Bronchial epithelial cell (primary cell): ENCODE measurements around the gene ANKRD45. TPM values are rescaled to one million over a fixed set of nuclear protein-coding genes. Genes with fewer than 3 reads are reported as not detected.
"Not testable (repeated sequence)": the region's sequence is repeated elsewhere in the genome, so short reads cannot be mapped to it uniquely, and the experiment has no call there.

ENCODE experiments used
- DNase-seq: peaks from one replicate; pipeline ENCODE4 v3.0.0-alpha.2; 2010; ENCODE audit warnings: low read depth
- FAIRE-seq: peaks from 2 replicates; lab custom pipeline; 2011; peaks lifted over from hg19 to GRCh38; lab: Jason Lieb, UNC
- H3K27me3 ChIP-seq: 2 replicates; pipeline ENCODE4 v1.5.1; 2011; ENCODE audit warnings: low read length; ENCODE audit not compliant: control insufficient read depth, insufficient read depth
- H3K36me3 ChIP-seq: 2 replicates; pipeline ENCODE4 v1.5.1; 2011; ENCODE audit warnings: low read length; ENCODE audit not compliant: control insufficient read depth, insufficient read depth
- H3K4me3 ChIP-seq: 2 replicates; pipeline ENCODE4 v1.5.1; 2011; ENCODE audit warnings: mild to moderate bottlenecking, low read depth, low read length, control low read depth
- total RNA-seq: library from RNA; depleted of rRNA; stranded (reverse); fragments of >200 nt; gene quantifications from 2 replicates; pipeline ENCODE4 v1.2.1, GENCODE V29; 2014
- TF ChIP-seq, protein P1 (sequence below): IDR thresholded peaks from 2 replicates; pipeline ENCODE4 v1.5.1; 2011; ENCODE audit warnings: mild to moderate bottlenecking, moderate library complexity, low read length, control low read depth, inconsistent platforms; ENCODE audit not compliant: insufficient read depth, severe bottlenecking

The ANKRD45 gene
- total RNA-seq, 1 donor from 2014 or later = under 0.01 TPM

DNA sequence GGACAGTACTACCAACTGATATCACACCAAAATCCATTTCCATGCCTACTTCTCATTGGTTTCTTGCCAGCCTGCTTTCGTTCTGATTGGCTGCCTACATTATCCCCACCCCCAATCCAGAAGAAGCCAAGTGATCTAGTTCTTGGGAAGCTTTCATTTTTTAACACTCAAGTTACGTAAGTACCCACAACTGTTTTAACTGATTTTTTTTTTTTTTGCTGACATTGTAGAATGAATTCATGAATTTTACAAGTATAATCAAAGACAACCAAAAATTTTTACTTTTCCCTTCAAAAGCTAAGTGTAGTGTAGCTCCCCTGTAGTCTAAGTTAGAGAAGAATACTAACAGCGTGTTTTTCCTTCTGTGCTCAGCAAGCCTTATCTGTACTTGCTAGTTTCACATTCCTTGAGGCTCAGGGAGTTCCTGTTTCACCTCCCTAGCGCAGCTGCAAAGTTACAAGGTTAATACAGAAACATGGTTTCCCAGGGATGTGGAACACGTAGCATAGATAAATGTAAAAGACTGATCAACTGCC is 66.5 kb downstream of the ANKRD45 start, which contains the start of gene SLC9C2:
Gene SLC9C2 (minus strand): TSS at position 17 of the 536 bp plus-strand sequence. CDS start 1,296 bp downstream, outside the sequence.
- H3K36me3 ChIP-seq = no peaks in the 10 kb centered on the region
- H3K4me3 ChIP-seq = no peak within 1 kb of the TSS
- H3K27me3 ChIP-seq = no peaks in the 10 kb centered on the region
- FAIRE-seq = no peak
- DNase-seq = peak; percentile 36
- TF ChIP-seq, protein P1, sequence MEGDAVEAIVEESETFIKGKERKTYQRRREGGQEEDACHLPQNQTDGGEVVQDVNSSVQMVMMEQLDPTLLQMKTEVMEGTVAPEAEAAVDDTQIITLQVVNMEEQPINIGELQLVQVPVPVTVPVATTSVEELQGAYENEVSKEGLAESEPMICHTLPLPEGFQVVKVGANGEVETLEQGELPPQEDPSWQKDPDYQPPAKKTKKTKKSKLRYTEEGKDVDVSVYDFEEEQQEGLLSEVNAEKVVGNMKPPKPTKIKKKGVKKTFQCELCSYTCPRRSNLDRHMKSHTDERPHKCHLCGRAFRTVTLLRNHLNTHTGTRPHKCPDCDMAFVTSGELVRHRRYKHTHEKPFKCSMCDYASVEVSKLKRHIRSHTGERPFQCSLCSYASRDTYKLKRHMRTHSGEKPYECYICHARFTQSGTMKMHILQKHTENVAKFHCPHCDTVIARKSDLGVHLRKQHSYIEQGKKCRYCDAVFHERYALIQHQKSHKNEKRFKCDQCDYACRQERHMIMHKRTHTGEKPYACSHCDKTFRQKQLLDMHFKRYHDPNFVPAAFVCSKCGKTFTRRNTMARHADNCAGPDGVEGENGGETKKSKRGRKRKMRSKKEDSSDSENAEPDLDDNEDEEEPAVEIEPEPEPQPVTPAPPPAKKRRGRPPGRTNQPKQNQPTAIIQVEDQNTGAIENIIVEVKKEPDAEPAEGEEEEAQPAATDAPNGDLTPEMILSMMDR = no peak

- H3K36me3 ChIP-seq = no peaks in the 10 kb centered on the region
- no peak overlapping the region for H3K4me3 ChIP-seq
- peak; percentile 13 for DNase-seq
- TF ChIP-seq, protein P1 = no peak
- FAIRE-seq = no peak
- no peaks in the 10 kb centered on the region for H3K27me3 ChIP-seq
These were observed 68.1 kb downstream of the ANKRD45 start for GRCh38 chr1:173601588-173601987.

DNA sequence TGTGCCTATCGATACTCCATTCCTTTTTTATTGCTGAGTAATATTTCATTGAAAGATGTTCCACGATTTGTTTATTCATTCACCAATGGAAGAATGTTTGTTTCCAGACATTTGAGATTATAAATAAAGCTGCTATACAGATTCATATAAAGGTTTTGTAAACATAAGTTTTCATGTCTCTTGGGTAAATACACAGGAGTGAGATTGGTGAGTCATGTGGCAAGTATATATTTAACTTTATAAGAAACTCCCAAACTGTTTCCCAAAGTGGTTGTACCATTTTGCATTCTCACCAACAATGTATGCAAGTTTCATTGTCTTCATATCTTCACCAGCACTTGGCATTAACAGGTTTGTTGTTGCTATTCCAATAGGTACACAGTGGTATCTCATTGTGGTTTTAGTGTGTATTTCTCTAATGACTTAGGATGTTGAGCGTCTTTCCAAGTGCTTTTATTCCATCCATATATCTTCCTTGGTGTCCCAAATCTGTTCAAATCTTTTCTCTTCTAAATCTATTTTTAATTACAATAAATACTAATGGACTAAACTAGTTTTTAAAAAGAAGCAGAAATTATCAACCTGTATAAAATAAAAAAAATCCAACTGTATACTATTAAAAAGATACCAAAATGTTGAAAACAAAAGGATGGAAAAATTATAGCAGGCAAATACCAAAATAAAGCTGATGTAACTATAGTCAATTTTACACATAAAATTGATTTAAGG is 73.4 kb downstream of the ANKRD45 start:
- FAIRE-seq = no peak
- DNase-seq = no peak
- H3K27me3 ChIP-seq = no peaks in the 10 kb centered on the region
- TF ChIP-seq, protein P1 = no peak
- no peak overlapping the region for H3K4me3 ChIP-seq
- no peaks in the 10 kb centered on the region for H3K36me3 ChIP-seq

DNA sequence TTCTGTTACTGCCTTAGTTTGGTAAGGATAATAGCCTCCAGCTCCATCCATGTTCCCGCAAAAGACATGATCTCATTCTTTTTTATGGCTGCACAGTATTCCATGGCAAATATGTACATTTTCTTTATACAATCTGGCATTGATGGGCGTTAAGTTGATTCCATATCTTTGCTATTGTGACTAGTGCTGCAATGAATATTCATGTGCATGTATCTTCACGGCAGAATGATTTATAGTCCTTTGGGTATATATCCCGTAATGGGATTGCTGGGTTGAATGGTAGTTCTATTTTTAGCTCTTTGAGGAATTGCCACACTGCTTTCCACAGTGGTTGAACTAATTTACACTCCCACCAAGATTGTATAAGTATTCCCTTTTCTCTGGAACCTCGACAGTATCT is 78.5 kb downstream of the ANKRD45 start:
- not testable (repeated sequence) for H3K4me3 ChIP-seq, DNase-seq, H3K27me3 ChIP-seq, FAIRE-seq, H3K36me3 ChIP-seq

DNA sequence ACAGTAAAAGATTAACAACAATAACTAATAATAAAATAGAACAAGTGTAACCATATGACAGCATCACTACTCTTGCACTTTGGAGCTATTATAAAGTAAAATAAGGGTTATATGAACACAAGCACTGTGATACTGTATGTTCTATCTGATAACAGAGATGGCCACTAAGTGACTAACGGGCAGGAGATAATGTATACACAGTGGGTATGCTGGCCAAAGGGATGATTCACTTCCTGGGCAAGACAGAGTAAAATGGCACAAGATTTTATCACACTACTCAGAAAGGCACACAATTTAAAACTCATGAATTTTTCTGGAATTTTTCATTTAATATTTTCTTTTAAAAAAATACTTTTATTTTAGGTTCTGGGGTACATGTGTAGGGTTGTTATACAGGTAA is 79.1 kb downstream of the ANKRD45 start:
- Histone ChIP-seq H3K27me3 (no peaks in the 10 kb centered on the region), H3K4me3 (no peak overlapping the region), H3K36me3 (no peaks in the 10 kb centered on the region)
- FAIRE-seq = no peak
- TF ChIP-seq, protein P1 = no peak
- peak; percentile 67 for DNase-seq

DNA sequence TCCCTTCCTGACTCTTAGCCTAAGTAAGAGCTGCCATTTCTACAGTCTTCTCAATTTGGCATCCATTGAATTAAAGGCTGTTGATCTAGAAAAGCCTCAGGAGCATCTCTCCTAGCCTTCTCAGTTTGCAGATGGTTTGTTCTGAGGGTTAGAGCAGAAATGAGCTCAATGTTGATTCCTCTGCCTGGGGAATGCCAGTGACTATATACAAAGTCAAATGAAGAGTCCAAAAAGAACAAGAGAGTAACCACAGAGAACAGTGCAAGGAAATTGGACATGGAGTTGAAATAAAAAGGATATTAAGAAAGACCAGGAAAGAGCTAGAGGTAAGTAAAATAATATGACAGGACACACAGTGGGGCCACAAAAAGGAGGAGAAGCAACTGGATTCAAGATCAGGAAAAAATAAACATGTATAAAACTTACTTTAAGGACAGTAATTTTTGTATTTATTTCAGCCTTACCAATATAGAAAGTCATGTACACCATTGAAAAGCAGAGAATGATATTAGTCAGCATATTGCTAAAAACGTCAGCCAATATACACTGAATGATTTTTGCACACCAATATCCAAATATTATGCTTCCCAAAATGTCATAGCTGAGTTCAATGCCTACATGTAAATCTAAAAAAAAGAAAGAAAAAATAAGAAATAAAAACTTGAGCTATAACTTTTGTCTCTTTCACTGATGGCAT is 88.1 kb downstream of the ANKRD45 start:
- TF ChIP-seq, protein P1 = no peak
- H3K36me3 ChIP-seq = no peaks in the 10 kb centered on the region
- no peak overlapping the region for H3K4me3 ChIP-seq
- FAIRE-seq (no peak), DNase-seq (no peak)
- H3K27me3 ChIP-seq = no peaks in the 10 kb centered on the region
